OCI-LY7 (cell line): ENCODE data around the gene MLLT3. TPM values are rescaled to one million over a fixed set of nuclear protein-coding genes. Genes with fewer than 3 reads are reported as not detected.
A peak's percentile ranks its signal among the peaks of the same experiment; 100 is the strongest.

Experiments used
- BruUV-seq: library from RNA; stranded (reverse); fragments of 400-500 nt; replicated peaks from 2 replicates; lab custom pipeline; 2021; lab: Mats Ljungman, UMichigan
- CTCF ChIA-PET: fragments of 300-600 bp; sonication (Branson Sonifier 250); formaldehyde crosslinking; loops from one replicate; lab custom pipeline; 2022; ENCODE audit warnings: antibody characterized with exemption; ENCODE audit not compliant: unreplicated experiment; lab: Charles Lee
- POLR2A ChIA-PET: fragments of 300-600 bp; sonication (Branson Sonifier 250); formaldehyde crosslinking; loops from one replicate; lab custom pipeline; 2022; ENCODE audit warnings: antibody characterized with exemption; lab: Charles Lee
- DNase-seq: peaks from one replicate; pipeline ENCODE4 v3.0.0-alpha.2; 2015; ENCODE audit warnings: low spot score
- H2AFZ ChIP-seq: fragments of 200-600 bp; sonication (generic), shearing (Covaris generic); 2 replicates; pipeline ENCODE4 v1.6.1; 2014; ENCODE audit warnings: mild to moderate bottlenecking, antibody characterized with exemption, low read length, moderate library complexity
- H3K27ac ChIP-seq: fragments of 200-600 bp; sonication (generic); 2 replicates; pipeline ENCODE4 v1.5.1; 2014; ENCODE audit warnings: mixed run types, low read depth, mild to moderate bottlenecking, moderate library complexity, low read length, inconsistent platforms; ENCODE audit not compliant: poor library complexity, severe bottlenecking
- H3K36me3 ChIP-seq: fragments of 200-600 bp; sonication (generic); 2 replicates; pipeline ENCODE4 v1.6.1; 2014; ENCODE audit warnings: mild to moderate bottlenecking, antibody characterized with exemption, low read length, moderate library complexity, mixed read lengths; ENCODE audit not compliant: insufficient read depth
- H3K4me1 ChIP-seq: fragments of 200-600 bp; sonication (generic); 2 replicates; pipeline ENCODE4 v1.5.1; 2014; ENCODE audit warnings: mild to moderate bottlenecking, low read length; ENCODE audit not compliant: insufficient read depth, poor library complexity, severe bottlenecking
- H3K4me2 ChIP-seq: fragments of 200-600 bp; sonication (generic); 2 replicates; pipeline ENCODE4 v1.6.1; 2014; ENCODE audit warnings: mild to moderate bottlenecking, low read length
- H3K4me3 ChIP-seq: fragments of 200-600 bp; sonication (generic); 2 replicates; pipeline ENCODE4 v1.5.1; 2014; ENCODE audit warnings: mild to moderate bottlenecking, low read depth, low read length; ENCODE audit not compliant: poor library complexity, severe bottlenecking
- H3K79me2 ChIP-seq: fragments of 200-600 bp; sonication (generic); 2 replicates; pipeline ENCODE4 v1.6.1; 2016; ENCODE audit warnings: low read depth, mild to moderate bottlenecking, low read length, moderate library complexity, mixed read lengths; ENCODE audit not compliant: insufficient read depth
- H3K9me2 ChIP-seq: fragments of 200-600 bp; sonication (generic); 2 replicates; pipeline ENCODE4 v1.6.1; 2016; ENCODE audit warnings: mild to moderate bottlenecking, low read length, mixed read lengths; ENCODE audit not compliant: insufficient read depth
- H3K9me3 ChIP-seq: fragments of 200-600 bp; sonication (generic); 2 replicates; pipeline ENCODE4 v1.6.1; 2014; ENCODE audit warnings: mild to moderate bottlenecking, mixed run types, low read length, mixed read lengths
- H4K20me1 ChIP-seq: fragments of 200-600 bp; sonication (generic); 2 replicates; pipeline ENCODE4 v1.6.1; 2014; ENCODE audit warnings: mild to moderate bottlenecking, antibody characterized with exemption, low read length, moderate library complexity, mixed read lengths; ENCODE audit not compliant: insufficient read depth
- CTCF ChIP-seq: fragments of 200-600 bp; sonication (generic); conservative IDR thresholded peaks from 2 replicates; pipeline ENCODE4 v1.5.1; 2014; ENCODE audit warnings: mild to moderate bottlenecking, antibody characterized with exemption, low read length, moderate library complexity, mixed read lengths
- EZH2phosphoT487 ChIP-seq: fragments of 200-600 bp; sonication (generic); IDR thresholded peaks from 2 replicates; pipeline ENCODE4 v1.6.1; 2018; ENCODE audit warnings: low read depth, borderline replicate concordance, mild to moderate bottlenecking, mixed run types, antibody characterized with exemption, low read length, moderate library complexity, mixed read lengths
- intact Hi-C: fragments of 100-400 bp; cut with micrococcal nuclease; formaldehyde crosslinking; loops from one replicate; pipeline ENCODE4 v1.10.0; 2022; ENCODE audit not compliant: unreplicated experiment
- total RNA-seq, 2 experiments: library from RNA; depleted of rRNA in 1 of 2; stranded (reverse); fragments of >200 nt in 1 of 2; shearing (Covaris generic) in 1 of 2; gene quantifications; 2 replicates each; pipeline ENCODE4 v1.2.3, GENCODE V29; 2014 to 2022

Gene MLLT3
- total RNA-seq, 2 experiments from 2014 or later, result 7.1 to 9.9 TPM

- no TSS peak for BruUV-seq
- no peaks in the 10 kb centered on the region for H4K20me1 ChIP-seq
- POLR2A ChIA-PET, result interaction anchor here (0.6 to 0.9 kb wide), 3 partner anchors 8 to 1347 kb away, joined by 3 to 4 read pairs (median 3); no protein-coding TSS in a partner anchor
- no peak for TF ChIP-seq CTCF
- TF ChIP-seq EZH2phosphoT487, result no peak
- CTCF ChIA-PET, result no interaction called here
- H3K4me1 ChIP-seq, result no peaks in the 10 kb centered on the region
- intact Hi-C loops, result no loop called here
- H3K4me3 ChIP-seq, result no peak overlapping the region
- H3K9me2 ChIP-seq, result no peaks in the 10 kb centered on the region
- no peaks in the 10 kb centered on the region for H3K79me2 ChIP-seq
- no peak for DNase-seq
- H2AFZ ChIP-seq, result no peak overlapping the region
- H3K36me3 ChIP-seq, result no peaks in the 10 kb centered on the region
- no peak overlapping the region for H3K27ac ChIP-seq
- H3K4me2 ChIP-seq, result no peak overlapping the region
- no peaks in the 10 kb centered on the region for H3K9me3 ChIP-seq
Measured at GRCh38 chr9:20593105-20593504, 29.2 kb downstream of the MLLT3 start.

DNA sequence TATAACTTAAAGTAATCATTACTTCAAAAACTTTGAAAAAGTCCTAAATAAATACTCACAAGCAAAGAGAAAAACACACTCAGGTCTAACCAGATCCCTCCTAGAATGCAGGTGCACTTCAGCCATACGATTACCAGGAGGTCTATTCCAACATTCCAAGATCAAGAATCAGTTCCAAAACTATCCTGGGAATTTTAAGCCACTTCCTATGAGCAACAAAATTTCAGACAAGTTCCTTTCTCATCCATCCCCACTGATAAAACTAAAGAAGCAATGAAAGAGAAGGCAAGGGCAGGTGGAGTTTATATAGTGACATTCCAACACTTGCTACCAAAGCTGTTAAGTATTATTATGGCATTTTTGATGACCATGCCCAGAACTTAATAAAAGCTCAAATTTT lies 29.6 kb downstream of the MLLT3 start:
- TF ChIP-seq CTCF (no peak), EZH2phosphoT487 (no peak)
- no TSS peak for BruUV-seq
- DNase-seq, result no peak

DNA sequence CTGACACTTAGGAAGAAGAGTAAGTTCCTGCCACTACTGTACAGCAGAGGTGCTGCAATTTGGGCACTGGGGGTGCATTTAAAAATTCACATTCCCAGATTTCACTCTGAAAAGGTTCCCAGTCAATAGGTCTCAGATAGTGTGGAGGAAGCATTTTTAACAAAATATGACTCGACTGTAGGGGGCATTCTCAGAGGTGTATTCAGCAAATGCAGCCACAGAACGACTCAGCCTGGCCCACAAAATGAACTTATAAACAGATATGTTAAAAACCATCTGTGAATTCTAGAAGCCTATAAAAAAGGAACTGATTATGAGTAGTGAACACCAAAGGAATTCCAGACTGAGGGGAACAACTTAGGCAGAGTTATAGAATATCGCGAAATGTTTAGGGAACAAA lies 31.1 kb downstream of the MLLT3 start:
- POLR2A ChIA-PET, result no interaction called here
- no TSS peak for BruUV-seq

More for the DNA sequence above, 29.6 kb downstream of the MLLT3 start:
- Histone ChIP-seq H3K9me3 (no peaks in the 10 kb centered on the region), H3K9me2 (no peaks in the 10 kb centered on the region), H3K27ac (no peak overlapping the region), H3K4me1 (no peaks in the 10 kb centered on the region), H4K20me1 (no peaks in the 10 kb centered on the region), H3K4me2 (no peak overlapping the region), H3K79me2 (no peaks in the 10 kb centered on the region), H3K36me3 (no peaks in the 10 kb centered on the region), H3K4me3 (no peak overlapping the region), H2AFZ (no peak overlapping the region)
- CTCF ChIA-PET, result no interaction called here
- POLR2A ChIA-PET, result interaction anchor here (0.9 kb wide), 1 partner anchor 9 kb away, joined by 3 read pairs; no protein-coding TSS in a partner anchor
- intact Hi-C loops, result no loop called here

More for the DNA sequence above, 31.1 kb downstream of the MLLT3 start:
- Histone ChIP-seq H2AFZ (no peak overlapping the region), H3K27ac (no peak overlapping the region), H3K9me3 (no peaks in the 10 kb centered on the region), H3K4me2 (no peak overlapping the region), H3K4me1 (no peaks in the 10 kb centered on the region), H4K20me1 (no peaks in the 10 kb centered on the region), H3K9me2 (no peaks in the 10 kb centered on the region), H3K4me3 (no peak overlapping the region), H3K36me3 (no peaks in the 10 kb centered on the region), H3K79me2 (no peaks in the 10 kb centered on the region)
- intact Hi-C loops, result no loop called here
- no peak for DNase-seq
- 0 out of 2 replicates have a peak, but pooled peaks have one; percentile 23 for TF ChIP-seq CTCF
- TF ChIP-seq EZH2phosphoT487, result no peak
- CTCF ChIA-PET, result no interaction called here
